HG03139 (cell line): Measurements from ENCODE around the gene CYP2F1.
"Not testable (repeated sequence)": the region's sequence is repeated elsewhere in the genome, so short reads cannot be mapped to it uniquely, and the experiment has no call there.

Experiments
- ATAC-seq: cut with Tn5 transposase; IDR thresholded peaks from one replicate; pipeline ENCODE4 v1.9.1; 2021; ENCODE audit not compliant: unreplicated experiment

CYP2F1 gene

GRCh38 chr19:41114132-41114531 is at the start of gene CYP2F1:
CYP2F1 (plus strand) TSS chr19:41114432; CDS start chr19:41116189, 1,757 bp downstream.
- no peak for ATAC-seq

GRCh38 chr19:41064974-41065569 is 49.2 kb upstream of the CYP2F1 start:
- no peak for ATAC-seq

- no peak for ATAC-seq
Measured at GRCh38 chr19:41076286-41076685, 37.9 kb upstream of the CYP2F1 start.

GRCh38 chr19:41083516-41083915 is 30.7 kb upstream of the CYP2F1 start:
- no peak for ATAC-seq

- ATAC-seq: no peak
Measured at GRCh38 chr19:41085748-41086415, 28.4 kb upstream of the CYP2F1 start.

GRCh38 chr19:41088151-41088550 is 26.1 kb upstream of the CYP2F1 start, which contains the start of gene CYP2A13:
CYP2A13 (plus strand) TSS chr19:41088451; CDS start chr19:41088472, 21 bp downstream.
- ATAC-seq: no peak

GRCh38 chr19:41089959-41090358 is 24.3 kb upstream of the CYP2F1 start:
- ATAC-seq: no peak

GRCh38 chr19:41095703-41096102 is 18.5 kb upstream of the CYP2F1 start:
- no peak for ATAC-seq

GRCh38 chr19:41096353-41096752 is 17.9 kb upstream of the CYP2F1 start:
- ATAC-seq: no peak

- no peak for ATAC-seq
Measured at GRCh38 chr19:41097302-41097701, 16.9 kb upstream of the CYP2F1 start.

- no peak for ATAC-seq
Measured at GRCh38 chr19:41098762-41099161, 15.5 kb upstream of the CYP2F1 start.

GRCh38 chr19:41102210-41102609 is 12.0 kb upstream of the CYP2F1 start:
- ATAC-seq: not testable (repeated sequence)

GRCh38 chr19:41106177-41106576 is 8.1 kb upstream of the CYP2F1 start:
- no peak for ATAC-seq

- ATAC-seq: no peak
Measured at GRCh38 chr19:41111296-41111695, 2.9 kb upstream of the CYP2F1 start.

- ATAC-seq: no peak
Measured at GRCh38 chr19:41111750-41112295, 2.4 kb upstream of the CYP2F1 start.

- ATAC-seq: no peak
Measured at GRCh38 chr19:41112728-41113290, 1.4 kb upstream of the CYP2F1 start.

GRCh38 chr19:41116261-41116660 is 2.0 kb downstream of the CYP2F1 start:
- ATAC-seq: no peak

- ATAC-seq: not testable (repeated sequence)
Measured at GRCh38 chr19:41120929-41121911, 7.0 kb downstream of the CYP2F1 start.

GRCh38 chr19:41122846-41123245 is 8.6 kb downstream of the CYP2F1 start:
- ATAC-seq: not testable (repeated sequence)

- no peak for ATAC-seq
Measured at GRCh38 chr19:41123716-41124294, 9.6 kb downstream of the CYP2F1 start.
